ENCODE results near the gene PDE6A. TPM values are rescaled to one million over a fixed set of nuclear protein-coding genes. Genes with fewer than 3 reads are reported as not detected.

The PDE6A gene
- polyA plus RNA-seq, 1 experiment: not detected

- Histone ChIP-seq H3K9me3 (ENCODE audit: control insufficient read depth, insufficient read depth, low read length) (no peaks in the 10 kb centered on the region), H3K27ac (ENCODE audit: low read depth, low read length) (no peak overlapping the region), H3K4me3 (ENCODE audit: low read depth, low read length) (no peak overlapping the region), H3K27me3 (ENCODE audit: control insufficient read depth, insufficient read depth, low read length) (peaks cover 14% of the 10 kb centered on the region)
- TF ChIP-seq CTCF (IDR thresholded peaks at IDR 0.05; ENCODE audit: low read depth, low read length): no peak
- ChIA-PET CTCF (interaction anchor here (0.7 to 1.1 kb wide), 2 partner anchors 41 to 276 kb away, joined by 3 to 5 read pairs; no protein-coding TSS in a partner anchor), POLR2A (interaction anchor here (0.9 kb wide), 1 partner anchor 400 kb away, joined by 4 read pairs; no protein-coding TSS in a partner anchor)
- DNase-seq (ENCODE audit: low read depth, low spot score): no peak
These were observed 50.4 kb downstream of the PDE6A start for GRCh38 chr5:149894237-149894636.

- H3K27me3 ChIP-seq (ENCODE audit: control insufficient read depth, insufficient read depth, low read length): peaks cover 11% of the 10 kb centered on the region
- DNase-seq (ENCODE audit: low read depth, low spot score): no peak
- no peak overlapping the region for H3K27ac ChIP-seq (ENCODE audit: low read depth, low read length)
- no peak overlapping the region for H3K4me3 ChIP-seq (ENCODE audit: low read depth, low read length)
- POLR2A ChIA-PET: interaction anchor here (0.6 to 0.9 kb wide), 2 partner anchors 104 to 401 kb away, joined by 3 to 4 read pairs; no protein-coding TSS in a partner anchor
- CTCF ChIA-PET: no interaction called here
- no peak for TF ChIP-seq CTCF (IDR thresholded peaks at IDR 0.05; ENCODE audit: low read depth, low read length)
- no peaks in the 10 kb centered on the region for H3K9me3 ChIP-seq (ENCODE audit: control insufficient read depth, insufficient read depth, low read length)
These were observed 51.1 kb downstream of the PDE6A start for GRCh38 chr5:149893403-149893931.

- ChIA-PET CTCF (interaction anchor here (0.6 kb wide), 1 partner anchor 1049 kb away, joined by 3 read pairs; no protein-coding TSS in a partner anchor), POLR2A (no interaction called here)
- Histone ChIP-seq H3K4me3 (ENCODE audit: low read depth, low read length) (no peak overlapping the region), H3K27me3 (ENCODE audit: control insufficient read depth, insufficient read depth, low read length) (peaks cover 11% of the 10 kb centered on the region), H3K9me3 (ENCODE audit: control insufficient read depth, insufficient read depth, low read length) (no peaks in the 10 kb centered on the region), H3K27ac (ENCODE audit: low read depth, low read length) (no peak overlapping the region)
- DNase-seq (ENCODE audit: low read depth, low spot score): no peak
- no peak for TF ChIP-seq CTCF (IDR thresholded peaks at IDR 0.05; ENCODE audit: low read depth, low read length)
These were observed 52.0 kb downstream of the PDE6A start for GRCh38 chr5:149892594-149892993.

- no peaks in the 10 kb centered on the region for H3K9me3 ChIP-seq (ENCODE audit: control insufficient read depth, insufficient read depth, low read length)
- no peak overlapping the region for H3K27ac ChIP-seq (ENCODE audit: low read depth, low read length)
- DNase-seq (ENCODE audit: low read depth, low spot score): no peak
- peaks cover 4% of the 10 kb centered on the region for H3K27me3 ChIP-seq (ENCODE audit: control insufficient read depth, insufficient read depth, low read length)
- no peak for TF ChIP-seq CTCF (IDR thresholded peaks at IDR 0.05; ENCODE audit: low read depth, low read length)
- CTCF ChIA-PET: interaction anchor here (1.0 kb wide), 1 partner anchor 36 kb away, joined by 4 read pairs; no protein-coding TSS in a partner anchor
- POLR2A ChIA-PET: no interaction called here
- no peak overlapping the region for H3K4me3 ChIP-seq (ENCODE audit: low read depth, low read length)
These were observed 56.3 kb downstream of the PDE6A start for GRCh38 chr5:149888280-149888679.

- no peaks in the 10 kb centered on the region for H3K9me3 ChIP-seq (ENCODE audit: control insufficient read depth, insufficient read depth, low read length)
- H3K4me3 ChIP-seq (ENCODE audit: low read depth, low read length): no peak overlapping the region
- ChIA-PET CTCF (interaction anchor here (1.0 to 1.3 kb wide), 2 partner anchors 35 kb away, joined by 3 to 4 read pairs; no protein-coding TSS in a partner anchor), POLR2A (interaction anchor here (0.7 kb wide), 1 partner anchor 52 kb away, joined by 3 read pairs; no protein-coding TSS in a partner anchor)
- H3K27me3 ChIP-seq (ENCODE audit: control insufficient read depth, insufficient read depth, low read length): peaks cover 4% of the 10 kb centered on the region
- DNase-seq (ENCODE audit: low read depth, low spot score): peak; percentile 52
- no peak overlapping the region for H3K27ac ChIP-seq (ENCODE audit: low read depth, low read length)
- no peak for TF ChIP-seq CTCF (IDR thresholded peaks at IDR 0.05; ENCODE audit: low read depth, low read length)
These were observed 56.9 kb downstream of the PDE6A start for GRCh38 chr5:149887622-149888183.
